ENCODE data around the gene ALDH1A1.

GRCh38 chr9:72931897-72932296 is 21.0 kb downstream of the ALDH1A1 start:
- TF ChIP-seq CTCF (IDR thresholded peaks at IDR 0.05) = no peak
- no peak for TF ChIP-seq POLR2A (IDR thresholded peaks at IDR 0.05; ENCODE audit: low read depth)
- TF ChIP-seq EP300 (IDR thresholded peaks at IDR 0.05) = no peak
- no peak for TF ChIP-seq POLR2AphosphoS5 (IDR thresholded peaks at IDR 0.05)
